ENCODE results near the gene LRRC32. TPM values are rescaled to one million over a fixed set of nuclear protein-coding genes. Genes with fewer than 3 reads are reported as not detected.
"Not testable (repeated sequence)": the region's sequence is repeated elsewhere in the genome, so short reads cannot be mapped to it uniquely, and the experiment has no call there.

Gene LRRC32
- total RNA-seq, 2 experiments from 2014 or later: 2.5 to 3.0 TPM

DNA sequence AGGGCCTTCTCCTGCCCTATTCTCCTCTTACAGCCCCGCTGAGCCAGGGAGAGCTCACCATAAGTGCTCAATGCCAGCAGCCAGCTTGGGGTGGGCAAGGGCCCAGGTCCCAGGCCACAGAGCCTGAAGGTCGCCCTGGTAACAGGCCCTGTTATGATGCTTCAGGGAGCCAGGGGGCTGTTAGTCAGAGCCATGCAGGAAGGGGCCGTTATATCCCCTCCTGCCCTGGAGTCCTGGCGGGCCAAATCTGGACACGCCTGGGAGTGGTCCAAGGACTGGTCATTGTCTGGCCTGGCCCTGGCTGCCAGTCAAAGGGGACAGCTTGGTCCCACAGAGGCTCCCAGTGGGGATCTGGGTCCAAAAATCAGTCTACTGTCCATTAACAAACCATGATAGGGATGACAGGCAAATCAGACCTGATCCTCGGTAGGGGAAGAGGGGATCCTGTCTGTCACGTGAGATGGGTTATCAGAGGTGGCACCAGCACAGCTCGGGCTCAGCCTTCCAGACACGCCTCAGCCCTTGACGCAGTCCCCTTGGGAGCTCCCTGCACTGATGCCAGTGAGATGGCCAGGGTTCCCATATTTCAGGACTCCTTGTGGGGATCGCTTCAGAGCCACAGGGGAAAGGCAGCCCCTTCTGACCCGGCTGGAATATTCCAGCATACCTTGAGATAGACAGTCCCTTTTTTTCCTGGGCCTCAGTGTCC lies 55.9 kb downstream of the LRRC32 start:
- no peaks in the 10 kb centered on the region for H3K27me3 Mint-ChIP-seq (ENCODE audit: low read depth)
- intact Hi-C loops (cut with micrococcal nuclease): loop anchor here (5.0 kb wide), 1 partner anchor 68 kb away; no protein-coding TSS in a partner anchor
- H3K4me1 Mint-ChIP-seq (ENCODE audit: low read depth): no peaks in the 10 kb centered on the region
- no peaks in the 10 kb centered on the region for H3K36me3 Mint-ChIP-seq (ENCODE audit: low read depth)
- DNase-seq: no peak
- CTCF ChIA-PET: no interaction called here
- peaks cover 5% of the 10 kb centered on the region for H3K9me3 Mint-ChIP-seq
- H3K27ac Mint-ChIP-seq: no peak overlapping the region
- H3K4me3 Mint-ChIP-seq: no peak overlapping the region

DNA sequence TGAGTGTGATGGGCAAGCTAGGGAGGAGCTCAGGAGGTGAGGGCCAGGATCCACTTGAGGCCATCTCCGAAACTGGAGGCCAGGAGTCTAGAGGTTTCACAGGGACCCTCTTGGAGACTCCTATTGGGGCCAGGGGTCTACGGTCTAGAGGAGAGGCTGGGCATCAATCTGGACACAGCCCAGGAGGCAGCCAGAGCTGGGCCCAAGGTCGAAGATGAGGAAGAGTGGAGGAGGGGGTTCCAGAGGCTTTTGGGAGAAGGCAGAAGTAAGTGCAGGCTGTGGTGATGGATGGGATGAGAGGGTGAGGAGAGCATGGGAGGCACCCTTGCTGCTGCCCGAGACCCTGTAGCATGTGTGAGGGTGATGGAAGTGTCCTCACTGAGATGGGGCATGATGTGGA lies 56.6 kb downstream of the LRRC32 start:
- no peaks in the 10 kb centered on the region for H3K36me3 Mint-ChIP-seq (ENCODE audit: low read depth)

DNA sequence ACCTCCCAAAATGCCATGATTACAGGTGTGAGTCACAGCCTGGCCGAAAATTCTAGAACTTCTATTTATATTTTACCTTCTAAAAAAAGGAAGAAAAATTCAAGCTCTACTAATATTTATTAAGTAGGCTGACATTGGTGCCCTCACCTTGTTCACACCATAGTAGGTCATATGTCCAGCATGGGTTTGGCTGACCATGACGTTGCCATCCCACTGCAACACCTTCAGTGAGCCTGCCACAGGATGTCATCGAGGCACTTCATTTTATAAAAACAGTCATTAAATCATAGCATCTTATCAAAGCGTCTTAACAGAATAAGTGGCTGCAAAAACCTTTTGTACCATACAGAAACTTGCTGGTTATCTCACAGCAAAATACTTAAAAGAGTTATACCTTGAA lies 58.3 kb downstream of the LRRC32 start:
- CTCF ChIA-PET: interaction anchor here (0.6 to 0.7 kb wide), 3 partner anchors 96 to 1139 kb away, joined by 3 to 4 read pairs (median 3); no protein-coding TSS in a partner anchor
- H3K4me1 Mint-ChIP-seq (ENCODE audit: low read depth): no peaks in the 10 kb centered on the region
- no peak overlapping the region for H3K27ac Mint-ChIP-seq
- no peaks in the 10 kb centered on the region for H3K36me3 Mint-ChIP-seq (ENCODE audit: low read depth)
- no peaks in the 10 kb centered on the region for H3K9me3 Mint-ChIP-seq
- no peak overlapping the region for H3K4me3 Mint-ChIP-seq
- intact Hi-C loops (cut with micrococcal nuclease): loop anchor here (5.0 kb wide), 1 partner anchor 70 kb away; no protein-coding TSS in a partner anchor
- no peaks in the 10 kb centered on the region for H3K27me3 Mint-ChIP-seq (ENCODE audit: low read depth)
- DNase-seq: no peak

More for the DNA sequence above, 56.6 kb downstream of the LRRC32 start:
- Mint-ChIP-seq H3K27ac (no peak overlapping the region), H3K27me3 (ENCODE audit: low read depth) (no peaks in the 10 kb centered on the region), H3K9me3 (peaks cover 5% of the 10 kb centered on the region), H3K4me1 (ENCODE audit: low read depth) (no peaks in the 10 kb centered on the region), H3K4me3 (no peak overlapping the region)
- intact Hi-C loops (cut with micrococcal nuclease): loop anchor here (5.0 kb wide), 1 partner anchor 68 kb away; no protein-coding TSS in a partner anchor
- CTCF ChIA-PET: no interaction called here
- no peak for DNase-seq

DNA sequence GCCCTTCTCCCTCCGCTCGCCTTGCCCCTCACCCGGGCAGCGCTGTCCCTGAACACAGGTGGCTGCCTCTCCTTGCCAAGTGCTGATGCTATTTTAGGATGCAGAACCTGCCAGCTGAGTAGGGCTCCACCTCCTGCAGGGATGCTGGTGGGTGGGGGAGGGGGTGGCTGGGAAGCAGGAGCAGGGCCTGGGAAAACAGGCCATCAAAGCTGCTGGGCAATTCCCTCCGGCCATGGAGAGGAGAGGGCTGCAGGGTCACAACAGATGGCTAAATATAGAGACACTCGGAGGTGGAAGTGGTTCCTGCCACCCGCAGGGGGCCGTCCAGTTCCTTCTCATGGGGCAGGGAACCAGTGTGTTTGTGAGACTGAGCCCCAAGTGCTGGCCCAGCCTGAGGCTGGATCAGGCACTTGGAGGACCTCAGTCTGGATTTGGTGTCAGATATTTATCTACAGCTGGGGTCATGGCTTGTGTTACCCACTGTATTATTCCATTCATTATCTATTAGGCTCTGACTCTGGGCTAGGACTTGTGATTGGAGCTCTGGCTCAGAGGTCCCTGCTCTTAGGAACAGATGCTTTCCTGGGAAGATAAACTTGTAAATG lies 59.6 kb downstream of the LRRC32 start:
- intact Hi-C loops (cut with micrococcal nuclease): loop anchor here (5.0 kb wide), 1 partner anchor 71 kb away; no protein-coding TSS in a partner anchor
- Mint-ChIP-seq H3K4me3 (no peak overlapping the region), H3K36me3 (ENCODE audit: low read depth) (no peaks in the 10 kb centered on the region), H3K9me3 (no peaks in the 10 kb centered on the region), H3K27me3 (ENCODE audit: low read depth) (no peaks in the 10 kb centered on the region), H3K4me1 (ENCODE audit: low read depth) (no peaks in the 10 kb centered on the region), H3K27ac (no peak overlapping the region)
- DNase-seq: no peak
- CTCF ChIA-PET: interaction anchor here (0.9 kb wide), 1 partner anchor 23 kb away, joined by 4 read pairs; no protein-coding TSS in a partner anchor

DNA sequence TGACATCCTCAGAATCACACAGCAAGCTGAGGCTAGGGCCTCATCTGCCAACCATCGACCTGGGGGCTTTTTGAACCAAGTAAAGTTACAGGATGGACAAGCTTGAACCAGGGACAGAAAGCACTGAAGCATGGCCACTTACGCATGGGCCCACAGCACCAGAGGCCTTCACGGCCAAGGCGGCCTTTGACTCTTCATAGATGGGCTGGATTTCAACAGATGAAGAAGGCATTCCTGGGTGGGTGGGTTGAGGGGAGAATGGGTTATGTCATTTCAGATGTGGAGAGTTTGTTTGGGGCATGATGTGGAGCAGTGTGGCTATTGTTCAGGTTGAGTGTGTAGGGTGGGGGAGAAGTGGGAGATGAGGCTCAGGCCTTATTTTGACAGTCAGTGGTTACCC lies 60.2 kb downstream of the LRRC32 start:
- intact Hi-C loops (cut with micrococcal nuclease): loop anchor here (5.0 kb wide), 1 partner anchor 72 kb away; no protein-coding TSS in a partner anchor
- H3K27ac Mint-ChIP-seq: no peak overlapping the region
- H3K4me1 Mint-ChIP-seq (ENCODE audit: low read depth): no peaks in the 10 kb centered on the region
- no peaks in the 10 kb centered on the region for H3K9me3 Mint-ChIP-seq
- CTCF ChIA-PET: no interaction called here
- no peaks in the 10 kb centered on the region for H3K27me3 Mint-ChIP-seq (ENCODE audit: low read depth)
- no peaks in the 10 kb centered on the region for H3K36me3 Mint-ChIP-seq (ENCODE audit: low read depth)
- H3K4me3 Mint-ChIP-seq: no peak overlapping the region
- DNase-seq: no peak

DNA sequence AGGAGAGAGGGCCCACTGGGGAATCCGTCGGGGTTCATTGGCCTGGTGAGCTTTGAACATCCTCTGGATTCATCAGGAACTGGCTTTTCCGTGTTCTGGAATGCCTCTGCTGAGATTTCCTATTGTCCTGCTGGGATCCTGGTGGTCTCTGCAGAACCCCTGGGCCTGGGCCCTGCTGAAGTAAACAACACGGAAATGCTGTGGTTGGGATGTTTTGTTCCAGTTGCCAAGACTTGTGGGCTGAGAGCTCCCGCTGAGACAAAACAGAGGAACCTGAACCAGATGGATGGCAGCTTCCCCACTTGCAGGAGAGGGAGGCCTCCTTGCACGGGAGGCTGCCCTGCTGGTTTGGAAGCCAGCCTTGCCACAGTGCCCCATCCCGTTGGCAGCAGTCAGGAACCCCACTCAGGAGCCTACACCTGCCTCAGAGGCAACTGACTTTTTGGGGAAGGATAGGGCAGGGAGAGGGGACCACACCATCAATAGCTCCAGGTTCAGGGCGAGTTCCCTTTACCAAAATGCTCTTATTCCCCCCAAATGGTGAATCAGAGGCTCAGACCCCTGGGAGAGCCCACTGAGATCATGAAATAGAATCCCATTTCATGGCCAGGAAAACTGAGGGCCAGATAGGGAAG lies 60.7 kb downstream of the LRRC32 start:
- H3K4me1 Mint-ChIP-seq (ENCODE audit: low read depth): no peaks in the 10 kb centered on the region
- CTCF ChIA-PET: no interaction called here
- no peak overlapping the region for H3K27ac Mint-ChIP-seq
- no peak overlapping the region for H3K4me3 Mint-ChIP-seq
- intact Hi-C loops (cut with micrococcal nuclease): loop anchor here (5.0 kb wide), 1 partner anchor 72 kb away; no protein-coding TSS in a partner anchor
- no peak for DNase-seq
- H3K9me3 Mint-ChIP-seq: no peaks in the 10 kb centered on the region
- no peaks in the 10 kb centered on the region for H3K36me3 Mint-ChIP-seq (ENCODE audit: low read depth)
- H3K27me3 Mint-ChIP-seq (ENCODE audit: low read depth): no peaks in the 10 kb centered on the region

DNA sequence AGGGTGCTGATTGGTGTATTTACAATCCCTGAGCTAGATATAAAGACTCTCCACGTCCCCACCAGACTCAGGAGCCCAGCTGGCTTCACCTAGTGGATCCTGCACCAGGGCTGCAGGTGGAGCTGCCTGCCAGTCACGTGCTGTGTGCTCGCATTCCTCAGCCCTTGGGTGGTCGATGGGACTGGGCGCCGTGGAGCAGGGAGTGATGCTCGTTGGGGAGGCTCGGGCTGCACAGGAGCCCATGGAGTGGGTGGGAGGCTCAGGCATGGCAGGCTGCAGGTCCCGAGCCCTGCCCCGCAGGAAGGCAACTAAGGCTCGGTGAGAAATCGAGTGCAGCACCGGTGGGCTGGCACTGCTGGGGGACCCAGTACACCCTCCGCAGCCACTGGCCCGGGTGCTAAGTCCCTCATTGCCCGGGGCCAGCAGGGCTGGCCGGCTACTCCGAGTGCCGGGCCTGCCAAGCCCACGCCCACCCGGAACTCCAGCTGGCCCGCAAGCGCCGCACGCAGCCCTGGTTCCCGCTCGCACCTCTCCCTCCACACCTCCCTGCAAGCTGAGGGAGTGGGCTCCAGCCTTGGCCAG lies 61.6 kb downstream of the LRRC32 start:
- H3K27ac Mint-ChIP-seq; H3K4me1 Mint-ChIP-seq (ENCODE audit: low read depth); H3K4me3 Mint-ChIP-seq; DNase-seq; intact Hi-C loops (cut with micrococcal nuclease); CTCF ChIA-PET; H3K27me3 Mint-ChIP-seq (ENCODE audit: low read depth); H3K9me3 Mint-ChIP-seq; H3K36me3 Mint-ChIP-seq (ENCODE audit: low read depth): not testable (repeated sequence)

DNA sequence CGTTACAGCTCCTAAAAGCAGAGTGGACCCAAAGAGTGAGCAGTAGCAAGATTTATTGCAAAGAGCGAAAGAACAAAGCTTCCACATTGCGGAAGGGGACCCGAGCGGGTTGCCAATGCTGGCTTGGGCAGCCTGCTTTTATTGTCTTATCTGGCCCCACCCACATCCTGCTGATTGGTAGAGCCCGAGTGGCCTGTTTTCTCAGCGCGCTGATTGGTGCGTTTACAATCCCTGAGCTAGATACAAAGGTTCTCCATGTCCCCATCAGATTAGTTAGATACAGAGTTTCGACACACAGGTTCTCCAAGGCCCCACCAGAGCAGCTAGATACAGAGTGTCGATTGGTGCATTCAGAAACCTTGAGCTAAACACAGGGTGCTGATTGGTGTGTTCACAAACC lies 62.3 kb downstream of the LRRC32 start:
- CTCF ChIA-PET: interaction anchor here (0.8 kb wide), 1 partner anchor 291 kb away, joined by 3 read pairs; no protein-coding TSS in a partner anchor
- H3K27me3 Mint-ChIP-seq (ENCODE audit: low read depth); DNase-seq; H3K27ac Mint-ChIP-seq; intact Hi-C loops (cut with micrococcal nuclease); H3K4me1 Mint-ChIP-seq (ENCODE audit: low read depth); H3K9me3 Mint-ChIP-seq; H3K36me3 Mint-ChIP-seq (ENCODE audit: low read depth); H3K4me3 Mint-ChIP-seq: not testable (repeated sequence)

Other genes with a start within 250 kb of the LRRC32 start
- 10 to 100 TPM; 23.2 to 26.7 TPM for gene EMSY, start 225.7 kb downstream of the LRRC32 start, total RNA-seq
- gene TSKU, start 112.6 kb upstream of the LRRC32 start, total RNA-seq: under 1 TPM; 0.35 to 0.38 TPM
- 10 to 100 TPM in 1 of 2 experiments, 1 to 10 TPM in 1; 7.6 to 10.0 TPM for gene ACER3, start 190.2 kb upstream of the LRRC32 start, total RNA-seq